Measurements from ENCODE around the gene HBG2. TPM values are rescaled to one million over a fixed set of nuclear protein-coding genes. Genes with fewer than 3 reads are reported as not detected.
"Not testable (repeated sequence)": the region's sequence is repeated elsewhere in the genome, so short reads cannot be mapped to it uniquely, and the experiment has no call there.

The HBG2 gene
- total and polyA plus RNA-seq, 10 of the 15 experiments (the other 5 are each of a cell fraction or from before 2014, with no cell fraction given) = 1.1 to 8.3 (median 2.9) TPM; not detected in 5

- TF ChIP-seq ZNF687 (IDR thresholded peaks at IDR 0.05) (no peak), RUNX3 (IDR thresholded peaks at IDR 0.05; ENCODE audit: low read length) (no peak), ESRRA (IDR thresholded peaks at IDR 0.05; ENCODE audit: low read length) (no peak)
- TF ChIP-seq, protein P1, sequence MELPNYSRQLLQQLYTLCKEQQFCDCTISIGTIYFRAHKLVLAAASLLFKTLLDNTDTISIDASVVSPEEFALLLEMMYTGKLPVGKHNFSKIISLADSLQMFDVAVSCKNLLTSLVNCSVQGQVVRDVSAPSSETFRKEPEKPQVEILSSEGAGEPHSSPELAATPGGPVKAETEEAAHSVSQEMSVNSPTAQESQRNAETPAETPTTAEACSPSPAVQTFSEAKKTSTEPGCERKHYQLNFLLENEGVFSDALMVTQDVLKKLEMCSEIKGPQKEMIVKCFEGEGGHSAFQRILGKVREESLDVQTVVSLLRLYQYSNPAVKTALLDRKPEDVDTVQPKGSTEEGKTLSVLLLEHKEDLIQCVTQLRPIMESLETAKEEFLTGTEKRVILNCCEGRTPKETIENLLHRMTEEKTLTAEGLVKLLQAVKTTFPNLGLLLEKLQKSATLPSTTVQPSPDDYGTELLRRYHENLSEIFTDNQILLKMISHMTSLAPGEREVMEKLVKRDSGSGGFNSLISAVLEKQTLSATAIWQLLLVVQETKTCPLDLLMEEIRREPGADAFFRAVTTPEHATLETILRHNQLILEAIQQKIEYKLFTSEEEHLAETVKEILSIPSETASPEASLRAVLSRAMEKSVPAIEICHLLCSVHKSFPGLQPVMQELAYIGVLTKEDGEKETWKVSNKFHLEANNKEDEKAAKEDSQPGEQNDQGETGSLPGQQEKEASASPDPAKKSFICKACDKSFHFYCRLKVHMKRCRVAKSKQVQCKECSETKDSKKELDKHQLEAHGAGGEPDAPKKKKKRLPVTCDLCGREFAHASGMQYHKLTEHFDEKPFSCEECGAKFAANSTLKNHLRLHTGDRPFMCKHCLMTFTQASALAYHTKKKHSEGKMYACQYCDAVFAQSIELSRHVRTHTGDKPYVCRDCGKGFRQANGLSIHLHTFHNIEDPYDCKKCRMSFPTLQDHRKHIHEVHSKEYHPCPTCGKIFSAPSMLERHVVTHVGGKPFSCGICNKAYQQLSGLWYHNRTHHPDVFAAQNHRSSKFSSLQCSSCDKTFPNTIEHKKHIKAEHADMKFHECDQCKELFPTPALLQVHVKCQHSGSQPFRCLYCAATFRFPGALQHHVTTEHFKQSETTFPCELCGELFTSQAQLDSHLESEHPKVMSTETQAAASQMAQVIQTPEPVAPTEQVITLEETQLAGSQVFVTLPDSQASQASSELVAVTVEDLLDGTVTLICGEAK (IDR thresholded peaks at IDR 0.05; ENCODE audit: borderline replicate concordance) = no peak
Measured at GRCh38 chr11:5297721-5298323, 43.2 kb upstream of the HBG2 start (continued).

DNA sequence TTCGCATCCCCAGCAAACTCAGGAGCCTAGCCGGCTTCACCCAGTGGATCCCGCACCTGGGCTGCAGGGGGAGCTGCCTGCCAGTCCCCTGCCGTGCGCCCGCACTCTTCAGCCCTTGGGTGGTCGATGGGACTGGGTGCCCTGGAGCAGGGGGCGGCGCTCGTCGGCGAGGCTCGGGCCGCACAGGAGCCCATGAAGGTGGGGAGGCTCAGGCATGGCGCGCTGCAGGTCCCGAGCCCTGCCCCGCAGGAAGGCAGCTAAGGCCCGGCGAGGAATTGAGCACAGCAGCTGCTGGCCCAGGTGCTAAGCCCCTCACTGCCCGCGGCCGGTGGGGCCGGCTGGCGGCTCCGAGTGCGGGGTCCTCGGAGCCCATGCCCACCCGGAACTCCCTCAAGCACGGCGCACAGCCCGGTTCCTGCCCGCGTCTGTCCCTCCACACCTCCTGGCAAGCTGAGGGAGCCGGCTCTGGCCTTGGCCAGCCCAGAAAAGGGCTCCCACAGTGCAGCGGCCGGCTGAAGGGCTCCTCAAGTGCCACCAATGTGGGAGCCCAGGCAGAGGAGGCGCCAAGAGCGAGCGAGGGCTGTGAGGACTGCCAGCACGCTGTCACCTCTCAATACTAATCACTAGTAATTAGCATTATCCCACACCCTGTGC lies 39.9 kb upstream of the HBG2 start:
- ATAC-seq; H3K27me3 ChIP-seq (replicated peaks in 1 of 2; ENCODE audit: control insufficient read depth in 2 of 2, insufficient read depth in 2 of 2, low read length in 1 of 2); POLR2A ChIA-PET; DNase-seq (ENCODE audit: low read depth, low spot score); H3K9me3 ChIP-seq (replicated peaks; ENCODE audit: control insufficient read depth, insufficient read depth, low read length); FAIRE-seq; CTCF ChIA-PET; H2AFZ ChIP-seq (ENCODE audit: control insufficient read depth, low read depth, low read length); H3K4me3 ChIP-seq; H3K4me2 ChIP-seq (ENCODE audit: control insufficient read depth, insufficient read depth); H3K79me2 ChIP-seq (ENCODE audit: control insufficient read depth, insufficient read depth, low read length); BruUV-seq (replicated peaks); H3K4me1 ChIP-seq (ENCODE audit: control insufficient read depth, insufficient read depth, low read length); H4K20me1 ChIP-seq (ENCODE audit: control insufficient read depth, insufficient read depth); H3K27ac ChIP-seq (ENCODE audit: control insufficient read depth, insufficient read depth); intact Hi-C loops (cut with micrococcal nuclease; ENCODE audit: unreplicated experiment); H3K36me3 ChIP-seq (ENCODE audit: control insufficient read depth in 2 of 2, insufficient read depth in 2 of 2, low read length in 1 of 2); RAD21 ChIA-PET (ENCODE audit: unreplicated experiment); in situ Hi-C loops (cut with MboI); H3K9ac ChIP-seq (ENCODE audit: control insufficient read depth, insufficient read depth, low read length): not testable (repeated sequence)
- SMC1A ChIA-PET (ENCODE audit: uncharacterized antibody, unreplicated experiment) = interaction anchor here (1.2 kb wide), 1 partner anchor 49 kb away, joined by 3 read pairs; no protein-coding TSS in a partner anchor
- 69% methylated on average over 19 of the region's 41 CpGs for WGBS (ENCODE audit: insufficient coverage, insufficient replicate concordance, low lambda C conversion rate, missing lambda C conversion rate)

All from GM12878 (cell line).